ENCODE measurements around the gene MYO3B. TPM values are rescaled to one million over a fixed set of nuclear protein-coding genes. Genes with fewer than 3 reads are reported as not detected.
"Not testable (repeated sequence)": the region's sequence is repeated elsewhere in the genome, so short reads cannot be mapped to it uniquely, and the experiment has no call there.

Gene MYO3B
- total RNA-seq, 1 donor from 2014 or later = under 0.01 TPM

DNA sequence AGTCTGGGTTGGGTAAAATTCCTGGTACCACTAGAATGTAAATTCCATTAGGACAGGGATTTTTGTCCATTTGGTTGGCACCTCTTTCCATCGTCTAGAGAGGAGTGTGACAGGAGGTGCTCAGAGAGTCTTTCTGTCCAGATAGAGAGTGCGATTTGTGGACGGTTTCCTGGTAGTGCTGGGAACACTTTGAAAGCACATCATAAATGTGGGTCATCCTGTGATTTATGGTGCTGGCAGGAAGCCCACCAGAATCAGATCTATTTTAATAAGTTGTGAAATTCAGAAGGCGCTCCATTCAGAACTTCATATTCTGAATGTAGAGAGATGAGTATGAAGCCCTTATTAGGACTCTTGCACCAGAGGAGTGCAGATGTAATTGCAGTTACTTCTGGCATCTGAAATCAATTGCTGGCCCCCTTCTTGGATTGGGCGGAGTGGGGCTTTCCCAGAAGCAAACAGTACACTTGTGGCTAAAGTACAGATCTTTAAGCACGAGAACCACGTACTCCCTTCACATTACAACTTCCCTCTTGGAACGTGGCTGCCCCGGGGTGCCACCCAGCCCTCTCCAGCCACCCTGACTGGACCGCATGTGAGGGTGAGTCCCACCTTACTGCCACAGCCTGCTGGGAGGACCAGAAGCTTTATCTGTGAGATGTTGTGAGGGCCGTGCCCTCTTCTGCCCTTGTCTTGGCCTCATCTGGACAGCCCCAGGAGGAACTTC, 243.2 kb downstream of the MYO3B start:
- DNase-seq (ENCODE audit: low read depth, low spot score) = no peak

DNA sequence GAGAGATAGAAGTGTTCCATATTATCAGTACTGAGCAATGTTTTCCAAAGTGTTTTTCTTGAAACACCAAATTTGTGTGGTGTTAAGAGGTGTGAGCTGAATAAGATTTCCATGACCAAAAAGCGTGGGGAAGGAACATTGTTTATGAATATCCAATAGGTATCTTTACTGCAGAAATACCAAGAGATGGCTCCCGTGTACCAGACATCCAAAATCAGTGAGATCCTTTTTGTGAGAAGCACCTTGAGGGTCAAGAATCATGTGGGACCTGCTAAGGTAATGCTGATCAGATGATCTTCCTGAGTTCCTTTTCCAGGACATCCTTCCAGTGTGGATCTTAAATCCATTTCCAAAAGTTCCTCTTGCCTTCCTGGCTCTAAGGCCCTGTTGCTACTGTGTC, 246.0 kb downstream of the MYO3B start:
- DNase-seq (ENCODE audit: low read depth, low spot score) = no peak

- no peak for DNase-seq (ENCODE audit: low read depth, low spot score)
These were observed 247.4 kb downstream of the MYO3B start for GRCh38 chr2:170425281-170425751.

DNA sequence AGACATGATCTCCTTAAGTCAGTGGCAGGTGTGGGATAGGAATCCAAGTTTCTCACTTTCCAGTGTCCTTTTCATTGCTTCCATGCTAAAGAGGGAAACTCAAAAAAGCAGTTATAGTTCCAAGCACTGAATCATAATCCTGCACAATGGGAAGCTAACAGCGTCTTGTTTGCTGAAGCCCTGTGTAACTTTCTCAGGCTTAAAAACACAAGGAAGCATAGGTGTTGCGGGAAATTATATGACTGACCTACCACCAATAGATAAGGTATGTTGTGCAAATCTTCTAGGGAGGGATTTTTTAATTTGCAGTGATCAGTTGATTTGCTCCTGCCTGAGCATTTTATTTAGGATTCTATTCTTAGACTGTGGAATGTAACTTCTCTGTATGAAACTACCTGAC, 250.9 kb downstream of the MYO3B start:
- no peak for DNase-seq (ENCODE audit: low read depth, low spot score)

- no peak for DNase-seq (ENCODE audit: low read depth, low spot score)
These were observed 254.9 kb downstream of the MYO3B start for GRCh38 chr2:170432823-170433222.

DNA sequence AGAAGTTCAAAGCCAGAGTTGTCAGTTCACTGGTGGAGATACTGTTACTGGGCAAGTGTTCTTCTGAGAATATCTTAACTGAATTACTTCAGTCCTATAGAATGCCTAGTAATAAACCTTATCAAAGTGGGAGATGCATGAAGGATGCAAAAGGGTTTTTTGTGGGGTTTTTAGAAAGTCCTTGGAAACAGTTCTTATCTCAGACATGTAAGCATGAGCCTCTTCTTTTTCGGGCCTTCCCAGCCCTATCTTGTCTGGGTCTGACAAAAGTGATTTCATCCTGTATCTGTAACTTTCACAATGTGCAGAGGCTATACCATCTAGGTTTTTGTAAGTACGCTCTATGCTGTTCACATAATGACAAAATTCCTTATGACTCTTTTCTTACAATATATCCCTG, 255.5 kb downstream of the MYO3B start:
- DNase-seq (ENCODE audit: low read depth, low spot score) = no peak

- DNase-seq (ENCODE audit: low read depth, low spot score) = not testable (repeated sequence)
These were observed 256.4 kb downstream of the MYO3B start for GRCh38 chr2:170434396-170434795.

DNA sequence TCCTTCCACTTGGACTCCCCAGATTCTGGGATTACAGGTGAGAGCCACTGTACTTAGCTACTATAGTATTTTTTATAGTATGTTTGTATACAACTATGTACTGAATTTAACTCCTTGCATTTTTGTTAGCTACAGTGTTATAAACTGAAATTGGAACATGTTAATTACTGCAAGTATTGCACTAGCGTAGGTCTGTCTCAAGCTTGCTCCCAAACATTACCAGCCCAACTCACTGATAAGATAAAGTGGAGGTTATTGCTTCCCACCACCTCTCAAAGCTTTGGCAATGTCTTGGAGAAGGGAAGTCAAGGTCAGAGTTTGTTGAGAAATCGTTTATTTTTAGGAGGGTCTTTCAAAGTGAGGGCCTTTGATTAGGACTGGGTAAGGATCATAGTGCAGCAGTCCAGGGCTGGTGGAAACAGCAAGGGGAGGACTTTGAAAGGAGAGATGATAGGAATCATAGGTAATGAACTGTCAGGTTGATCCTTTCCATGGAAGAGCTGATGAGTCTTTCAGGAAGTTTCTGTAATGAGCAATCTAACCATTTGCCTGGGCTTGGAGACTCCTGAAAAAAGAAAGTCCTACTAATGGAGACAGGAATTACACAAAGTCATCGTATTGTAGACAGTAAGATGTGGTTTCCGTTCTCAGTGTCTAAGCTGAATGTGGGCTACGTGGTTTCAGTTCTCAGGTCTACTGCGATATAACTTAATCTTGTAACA, 257.1 kb downstream of the MYO3B start:
- no peak for DNase-seq (ENCODE audit: low read depth, low spot score)

DNA sequence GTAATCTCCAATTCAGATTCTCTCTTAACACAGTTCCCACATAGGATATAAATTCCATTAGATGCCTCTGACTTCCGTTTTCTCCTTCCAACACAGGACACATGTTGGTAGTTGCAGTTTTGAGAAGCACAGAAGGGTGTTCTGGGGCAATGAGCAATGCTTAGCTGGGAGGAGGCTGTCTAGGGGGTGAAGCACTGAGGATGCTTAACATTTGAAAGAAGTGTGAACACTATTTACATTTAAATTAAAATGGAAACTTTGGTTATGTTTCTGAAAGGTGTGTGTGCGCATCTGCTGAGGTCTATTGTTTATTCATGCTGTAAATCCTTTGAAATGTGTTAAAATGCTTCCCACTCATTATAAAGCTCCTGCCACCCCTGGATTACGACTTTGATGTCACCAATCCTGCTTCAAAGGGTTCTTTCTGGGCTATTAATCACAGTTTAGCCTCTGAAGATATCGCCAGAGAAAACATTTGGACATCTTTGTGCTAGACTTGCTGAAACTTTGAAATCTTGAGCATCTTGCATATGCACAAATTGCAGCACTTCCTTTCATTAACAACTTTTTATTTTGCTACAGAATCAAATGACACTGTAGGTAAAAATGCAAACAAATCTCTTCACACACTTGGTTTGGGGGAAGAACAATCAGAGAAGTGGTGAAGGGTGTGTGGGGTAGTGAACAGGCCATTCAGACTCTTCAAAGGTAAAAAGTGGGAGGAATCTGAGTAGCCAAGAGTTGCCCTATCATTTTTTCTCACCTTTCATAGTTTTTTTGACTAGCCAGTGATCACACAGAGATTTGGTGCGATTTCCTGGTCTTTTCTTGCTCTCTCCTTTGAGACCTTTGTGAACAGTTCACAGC, 258.4 kb downstream of the MYO3B start:
- DNase-seq (ENCODE audit: low read depth, low spot score) = no peak

DNA sequence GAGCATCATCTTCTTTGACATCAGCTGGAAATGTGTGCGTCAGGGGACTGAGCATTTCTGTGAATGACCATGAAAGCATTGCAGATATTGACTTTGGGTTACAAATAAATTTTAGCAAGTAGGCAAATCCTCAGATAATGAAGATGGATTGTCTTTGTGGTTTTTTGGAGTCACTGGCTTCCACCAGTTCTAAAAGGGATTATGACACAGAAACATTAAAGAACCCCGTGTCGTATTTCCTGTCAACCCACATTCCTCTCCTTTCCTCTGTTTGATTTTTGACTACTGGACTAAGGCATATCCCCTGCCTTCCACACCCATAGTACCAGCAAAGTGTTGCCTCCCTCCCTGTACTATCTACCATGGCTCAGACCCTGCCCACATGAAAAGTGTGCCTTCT, 268.1 kb downstream of the MYO3B start:
- DNase-seq (ENCODE audit: low read depth, low spot score) = no peak

- no peak for DNase-seq (ENCODE audit: low read depth, low spot score)
These were observed 271.1 kb downstream of the MYO3B start for GRCh38 chr2:170449034-170449433.

DNA sequence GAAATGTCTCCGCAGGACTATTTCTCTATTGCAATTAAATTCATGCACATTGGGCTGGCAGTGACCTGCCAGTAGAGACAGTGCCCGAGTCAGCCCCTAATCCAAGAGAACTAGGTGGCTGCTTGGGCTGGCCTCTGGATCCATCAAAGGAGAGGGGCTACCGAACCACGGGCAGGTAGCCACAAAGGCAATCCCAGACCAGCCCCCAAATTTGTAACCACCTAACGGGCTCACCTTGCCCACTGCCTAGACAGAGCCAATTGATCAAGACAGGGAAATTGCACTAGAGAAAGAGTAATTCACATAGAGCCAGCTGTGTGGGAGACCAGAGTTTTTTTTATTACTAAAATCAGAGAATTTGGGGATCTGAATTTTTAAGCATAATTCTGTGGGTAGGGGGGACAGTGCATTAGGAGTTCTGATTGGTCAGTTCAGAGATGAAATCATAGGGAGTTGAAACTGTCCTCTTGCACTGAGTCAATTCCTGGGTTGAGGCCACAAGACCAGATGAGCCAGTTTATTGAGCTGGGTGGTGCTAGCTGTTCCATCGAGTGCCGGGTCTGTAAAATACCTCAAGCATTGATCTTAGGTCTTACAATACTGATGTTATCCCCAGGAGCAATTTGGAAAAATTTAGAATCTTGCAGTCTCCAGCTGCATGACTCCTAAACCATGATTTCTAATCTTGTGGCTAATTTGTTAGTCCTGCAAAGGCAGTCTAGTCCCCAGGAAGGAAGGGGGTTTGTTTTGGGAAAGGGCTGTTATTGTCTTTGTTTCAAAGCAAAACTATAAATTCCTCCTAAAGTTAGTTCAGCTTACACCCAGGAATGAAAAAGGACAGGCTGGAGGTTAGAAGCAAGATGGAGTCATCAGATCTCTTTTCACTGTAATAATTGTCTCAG, 276.8 kb downstream of the MYO3B start:
- DNase-seq (ENCODE audit: low read depth, low spot score) = no peak

GRCh38 chr2:170455617-170456426, 277.9 kb downstream of the MYO3B start:
- no peak for DNase-seq (ENCODE audit: low read depth, low spot score)

- DNase-seq (ENCODE audit: low read depth, low spot score) = no peak
These were observed 279.0 kb downstream of the MYO3B start for GRCh38 chr2:170456914-170457313.

DNA sequence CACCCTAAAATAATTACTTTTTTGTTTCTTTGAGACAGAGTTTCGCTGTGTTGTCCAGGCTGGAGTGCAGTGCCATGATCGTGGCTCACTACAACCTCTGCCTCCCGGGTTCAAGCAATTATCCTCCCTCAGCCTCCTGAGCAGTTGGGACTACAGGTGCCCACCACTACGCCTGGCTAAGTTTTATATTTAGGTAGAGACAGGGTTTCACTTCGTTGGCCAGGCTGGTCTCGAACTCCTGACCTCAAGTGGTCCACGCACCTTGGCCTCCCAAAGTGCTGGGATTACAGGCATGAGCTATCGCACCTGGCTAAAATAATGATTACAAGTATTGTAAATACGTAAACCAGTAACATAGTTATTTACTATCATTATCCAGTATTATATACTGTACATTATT, 279.8 kb downstream of the MYO3B start:
- DNase-seq (ENCODE audit: low read depth, low spot score) = no peak

DNA sequence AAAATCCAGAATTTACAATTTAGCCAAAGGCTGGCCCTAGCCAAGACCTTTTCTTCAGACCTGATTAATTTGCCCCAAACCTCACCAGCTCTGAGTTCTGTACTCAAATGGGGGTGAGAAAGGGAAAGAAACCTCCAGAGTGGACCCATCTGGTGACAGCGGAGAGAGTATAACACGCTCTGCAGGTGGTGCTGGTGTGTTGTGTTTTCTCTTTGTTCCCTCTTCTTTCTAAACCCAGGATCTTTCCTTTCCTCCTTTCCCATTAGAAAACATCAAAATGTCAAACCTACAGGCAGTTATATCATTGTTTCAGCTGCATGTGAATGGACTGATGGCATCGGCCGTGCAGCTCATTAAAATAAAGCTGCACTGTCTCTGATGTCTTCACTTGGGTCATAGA, 283.9 kb downstream of the MYO3B start:
- DNase-seq (ENCODE audit: low read depth, low spot score) = no peak

DNA sequence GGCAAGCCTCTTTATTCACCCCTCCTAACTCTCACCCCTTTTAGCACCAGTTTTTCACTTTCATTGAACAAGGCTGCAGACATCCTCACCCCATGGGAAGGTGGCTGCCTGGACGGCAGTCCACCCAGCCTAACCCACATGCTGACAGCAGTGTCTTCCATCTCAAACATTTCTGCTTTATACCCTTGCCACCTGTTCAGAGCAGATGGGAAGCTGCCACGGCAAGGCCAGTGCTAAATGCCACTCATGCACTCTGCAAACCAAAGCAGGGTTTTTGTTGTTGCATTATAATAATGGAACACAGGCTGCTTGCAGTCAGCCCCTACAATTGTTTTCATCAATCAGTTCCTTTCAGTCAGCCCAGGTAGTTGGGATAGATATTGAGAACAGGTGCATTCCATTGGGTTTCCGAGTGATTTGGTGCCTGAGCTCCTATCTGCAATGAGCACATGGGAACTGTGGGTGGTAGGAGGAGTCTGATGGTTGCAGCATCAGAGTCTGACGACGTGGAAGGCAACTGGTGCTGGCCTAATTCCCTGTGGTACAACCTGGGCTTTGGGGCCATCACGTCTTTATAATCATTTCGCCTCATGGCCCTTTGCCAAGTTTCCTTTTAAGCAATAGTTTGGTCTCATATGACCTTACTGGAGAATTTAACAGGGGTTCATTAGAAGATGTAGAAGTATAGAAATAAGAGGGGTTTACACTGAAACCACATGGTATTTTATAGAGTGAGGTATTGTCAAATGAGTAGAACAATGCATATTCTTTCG, 284.7 kb downstream of the MYO3B start:
- DNase-seq (ENCODE audit: low read depth, low spot score) = no peak

- no peak for DNase-seq (ENCODE audit: low read depth, low spot score)
These were observed 285.2 kb downstream of the MYO3B start for GRCh38 chr2:170463206-170463537.

GRCh38 chr2:170464268-170464667, 286.3 kb downstream of the MYO3B start:
- no peak for DNase-seq (ENCODE audit: low read depth, low spot score)

All from pulmonary artery endothelial cell (primary cell).